ENCODE results near the gene LRRC55. TPM values are rescaled to one million over a fixed set of nuclear protein-coding genes. Genes with fewer than 3 reads are reported as not detected.

LRRC55 gene
- total RNA-seq, 1 experiment from 2014 or later: 0.79 TPM

- peaks cover 6% of the 10 kb centered on the region; the same call in 1 of the 2 replicates for H3K9me3 Mint-ChIP-seq
- CTCF ChIA-PET: interaction anchor here (1.7 kb wide), 1 partner anchor 42 kb away, joined by 11 read pairs; no protein-coding TSS in a partner anchor
- peaks cover 4% of the 10 kb centered on the region for H3K27me3 Mint-ChIP-seq (ENCODE audit: low read depth)
- DNase-seq (ENCODE audit: low spot score) (no peak), ATAC-seq (no peak)
- TF ChIP-seq ZNF396 (CRISPR knock-in tag; IDR thresholded peaks at IDR 0.05; ENCODE audit: borderline replicate concordance): no peak
- TF ChIP-seq CBFB (CRISPR knock-in tag; IDR thresholded peaks at IDR 0.05; ENCODE audit: low read depth): no peak
- no peak for TF ChIP-seq ATF1 (CRISPR knock-in tag; IDR thresholded peaks at IDR 0.05)
- no peak for TF ChIP-seq SMAD4 (CRISPR knock-in tag; IDR thresholded peaks at IDR 0.05)
- no peak for TF ChIP-seq E2F5 (CRISPR knock-in tag; IDR thresholded peaks at IDR 0.05)
- no peak for TF ChIP-seq ATF3 (CRISPR knock-in tag; conservative IDR thresholded peaks at IDR 0.05)
- TF ChIP-seq PREB (CRISPR knock-in tag; IDR thresholded peaks at IDR 0.05; ENCODE audit: borderline replicate concordance): no peak
- no peak for TF ChIP-seq FOXP4 (CRISPR knock-in tag; IDR thresholded peaks at IDR 0.05)
- TF ChIP-seq SP1 (CRISPR knock-in tag; conservative IDR thresholded peaks at IDR 0.05): no peak
- no peak for TF ChIP-seq NFATC4 (CRISPR knock-in tag; IDR thresholded peaks at IDR 0.05)
- TF ChIP-seq RELA (CRISPR knock-in tag; IDR thresholded peaks at IDR 0.05; ENCODE audit: borderline replicate concordance): no peak
- no peak for TF ChIP-seq ZBTB43 (CRISPR knock-in tag; IDR thresholded peaks at IDR 0.05)
- no peak for TF ChIP-seq OVOL2 (CRISPR knock-in tag; IDR thresholded peaks at IDR 0.05; ENCODE audit: borderline replicate concordance)
- TF ChIP-seq ZNF512 (CRISPR knock-in tag; IDR thresholded peaks at IDR 0.05; ENCODE audit: borderline replicate concordance): no peak
- TF ChIP-seq EMX1 (CRISPR knock-in tag; IDR thresholded peaks at IDR 0.05): no peak
- TF ChIP-seq IRF1 (CRISPR knock-in tag; IDR thresholded peaks at IDR 0.05): no peak
- peaks cover 43% of the 10 kb centered on the region for H3K4me1 Mint-ChIP-seq
- H3K4me3 Mint-ChIP-seq: no peak overlapping the region
- no peak overlapping the region for H3K27ac Mint-ChIP-seq
- no peaks in the 10 kb centered on the region for H3K36me3 Mint-ChIP-seq
- POLR2A ChIA-PET: no interaction called here
These were observed 25.4 kb downstream of the LRRC55 start for GRCh38 chr11:57207168-57207567.

- Mint-ChIP-seq H3K4me1 (peaks cover 26% of the 10 kb centered on the region), H3K9me3 (peaks cover 8% of the 10 kb centered on the region; the same call in 1 of the 2 replicates), H3K36me3 (no peaks in the 10 kb centered on the region), H3K27me3 (ENCODE audit: low read depth) (peaks cover 4% of the 10 kb centered on the region), H3K4me3 (no peak overlapping the region), H3K27ac (no peak overlapping the region)
- ATAC-seq (no peak), DNase-seq (ENCODE audit: low spot score) (no peak)
- POLR2A ChIA-PET: no interaction called here
- TF ChIP-seq OVOL2 (CRISPR knock-in tag; IDR thresholded peaks at IDR 0.05; ENCODE audit: borderline replicate concordance) (no peak), HMGXB4 (CRISPR knock-in tag; IDR thresholded peaks at IDR 0.05) (no peak), MAX (CRISPR knock-in tag; IDR thresholded peaks at IDR 0.05) (no peak), MLX (CRISPR knock-in tag; IDR thresholded peaks at IDR 0.05) (no peak), SP1 (CRISPR knock-in tag; conservative IDR thresholded peaks at IDR 0.05) (no peak), E2F1 (CRISPR knock-in tag; IDR thresholded peaks at IDR 0.05) (no peak), ZBTB21 (CRISPR knock-in tag; IDR thresholded peaks at IDR 0.05; ENCODE audit: borderline replicate concordance) (no peak)
- CTCF ChIA-PET: interaction anchor here (0.9 to 2.7 kb wide), 3 partner anchors 31 to 80 kb away, joined by 3 to 8 read pairs (median 4); no protein-coding TSS in a partner anchor
These were observed 29.0 kb downstream of the LRRC55 start for GRCh38 chr11:57210781-57211180.

Data from WTC11 (cell line).